Activated CD4-positive, alpha-beta T cell treated with anti-CD3 and anti-CD28 coated beads for 36 hours (primary cell): ENCODE measurements around the gene ADAMTS4. TPM values are rescaled to one million over a fixed set of nuclear protein-coding genes. Genes with fewer than 3 reads are reported as not detected.

Experiments used
- ATAC-seq: fragments of 200-7000 bp; cut with Tn5 transposase; one replicate; pipeline ENCODE4 v1.10.0; 2021; ENCODE audit warnings: mild to moderate bottlenecking, moderate library complexity
- CTCF ChIA-PET: fragments of 350-600 bp; sonication (Branson Sonifier 250); formaldehyde crosslinking; loops from one replicate; lab custom pipeline; 2021; ENCODE audit warnings: antibody characterized with exemption; lab: Charles Lee
- POLR2A ChIA-PET: fragments of 350-600 bp; sonication (Branson Sonifier 250); formaldehyde crosslinking; loops from one replicate; lab custom pipeline; 2021; ENCODE audit warnings: antibody characterized with exemption, inconsistent platforms; lab: Charles Lee
- DNase-seq: peaks from one replicate; pipeline ENCODE4 v3.0.0-alpha.2; 2020
- H3K27ac Mint-ChIP-seq: one replicate; pipeline ENCODE4 v1.8.0; 2021; ENCODE audit warnings: mixed read lengths
- H3K27me3 Mint-ChIP-seq: one replicate; pipeline ENCODE4 v1.8.0; 2021; ENCODE audit warnings: mixed read lengths
- H3K36me3 Mint-ChIP-seq: one replicate; pipeline ENCODE4 v1.8.0; 2021; ENCODE audit warnings: low read depth, mixed read lengths
- H3K4me1 Mint-ChIP-seq: one replicate; pipeline ENCODE4 v1.8.0; 2021; ENCODE audit warnings: mixed read lengths
- H3K4me3 Mint-ChIP-seq: one replicate; pipeline ENCODE4 v1.8.0; 2021; ENCODE audit warnings: mild to moderate bottlenecking, moderate library complexity, mixed read lengths
- H3K9me3 Mint-ChIP-seq: one replicate; pipeline ENCODE4 v1.8.0; 2021; ENCODE audit warnings: low read depth, mixed read lengths
- intact Hi-C, 2 experiments: fragments of 100-400 bp; cut with DNase I in 1 of 2; cut with micrococcal nuclease in 1 of 2; formaldehyde crosslinking; loops; one replicate each; pipeline versions ENCODE4 v1.14.2 to v1.15.1; 2022 to 2024; cut with DNase I, micrococcal nuclease
- total RNA-seq, 2 experiments: library from RNA; stranded (reverse); gene quantifications; one replicate each; pipeline ENCODE4 v1.2.3, GENCODE V29; 2021

Gene ADAMTS4, protein sequence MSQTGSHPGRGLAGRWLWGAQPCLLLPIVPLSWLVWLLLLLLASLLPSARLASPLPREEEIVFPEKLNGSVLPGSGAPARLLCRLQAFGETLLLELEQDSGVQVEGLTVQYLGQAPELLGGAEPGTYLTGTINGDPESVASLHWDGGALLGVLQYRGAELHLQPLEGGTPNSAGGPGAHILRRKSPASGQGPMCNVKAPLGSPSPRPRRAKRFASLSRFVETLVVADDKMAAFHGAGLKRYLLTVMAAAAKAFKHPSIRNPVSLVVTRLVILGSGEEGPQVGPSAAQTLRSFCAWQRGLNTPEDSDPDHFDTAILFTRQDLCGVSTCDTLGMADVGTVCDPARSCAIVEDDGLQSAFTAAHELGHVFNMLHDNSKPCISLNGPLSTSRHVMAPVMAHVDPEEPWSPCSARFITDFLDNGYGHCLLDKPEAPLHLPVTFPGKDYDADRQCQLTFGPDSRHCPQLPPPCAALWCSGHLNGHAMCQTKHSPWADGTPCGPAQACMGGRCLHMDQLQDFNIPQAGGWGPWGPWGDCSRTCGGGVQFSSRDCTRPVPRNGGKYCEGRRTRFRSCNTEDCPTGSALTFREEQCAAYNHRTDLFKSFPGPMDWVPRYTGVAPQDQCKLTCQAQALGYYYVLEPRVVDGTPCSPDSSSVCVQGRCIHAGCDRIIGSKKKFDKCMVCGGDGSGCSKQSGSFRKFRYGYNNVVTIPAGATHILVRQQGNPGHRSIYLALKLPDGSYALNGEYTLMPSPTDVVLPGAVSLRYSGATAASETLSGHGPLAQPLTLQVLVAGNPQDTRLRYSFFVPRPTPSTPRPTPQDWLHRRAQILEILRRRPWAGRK
- total RNA-seq = under 1 TPM; 0.40 to 0.71 TPM

DNA sequence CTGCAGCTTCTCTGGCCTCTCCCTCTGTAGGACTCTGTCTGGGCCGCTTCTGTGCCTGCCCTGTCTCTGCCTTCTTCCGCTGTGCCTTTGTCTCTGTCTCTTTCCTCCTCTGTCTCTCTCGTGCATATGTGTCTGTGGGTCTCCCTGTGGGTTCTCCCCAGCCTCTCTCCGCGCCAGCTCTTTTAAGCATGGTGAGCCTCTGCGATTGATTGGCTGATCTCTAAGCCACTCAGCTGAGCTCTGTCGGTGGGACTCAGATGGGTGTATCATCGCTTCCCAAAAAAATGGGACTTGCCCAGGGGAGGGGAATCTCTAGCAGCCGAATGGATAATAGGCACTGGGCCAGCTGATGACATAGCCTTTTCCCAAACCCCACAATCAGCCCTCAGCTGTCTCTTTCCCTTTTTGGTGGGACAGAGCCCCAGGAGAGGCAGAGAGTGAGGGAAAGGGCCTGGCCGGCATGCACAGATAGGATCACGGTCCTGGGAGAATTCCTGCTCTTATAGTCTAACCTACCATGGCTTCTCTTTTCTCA lies at the start of gene ADAMTS4:
Gene ADAMTS4 (minus strand): TSS at position 158 of the 535 bp plus-strand sequence. CDS start 427 bp downstream, outside the sequence.
- DNase-seq = no peak
- Mint-ChIP-seq H3K27me3 (no peaks in the 10 kb centered on the region), H3K27ac (peak within 1 kb of the TSS; percentile 95), H3K36me3 (peaks cover 7% of the 10 kb centered on the region), H3K9me3 (no peaks in the 10 kb centered on the region), H3K4me3 (no peak within 1 kb of the TSS), H3K4me1 (peaks cover 39% of the 10 kb centered on the region)
- intact Hi-C loops = no loop called here
- ATAC-seq = no peak
- ChIA-PET CTCF (interaction anchor here (1.0 to 1.3 kb wide), 2 partner anchors 26 to 33 kb away, joined by 3 to 6 read pairs; partner anchors contain the start of genes PPOX and TOMM40L), POLR2A (no interaction called here)

DNA sequence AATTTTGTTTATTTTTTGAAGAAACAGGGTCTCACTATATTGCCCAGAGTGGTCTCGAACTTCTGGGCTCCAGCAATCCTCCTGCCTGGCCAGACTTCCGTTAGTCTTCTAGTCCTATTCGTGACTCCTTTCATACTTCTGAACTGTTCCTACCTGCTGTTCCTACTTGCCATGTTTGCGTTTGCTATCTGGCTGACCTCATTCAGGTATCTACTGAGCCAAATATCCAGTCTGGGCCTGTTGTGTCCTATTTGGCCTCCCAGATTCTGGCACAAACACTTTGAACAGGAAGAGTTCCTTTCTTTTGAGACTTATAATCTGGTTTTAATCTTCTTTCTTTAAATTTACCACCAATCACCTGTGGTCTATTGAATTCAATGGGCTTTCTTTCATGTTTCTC lies 46.0 kb upstream of the ADAMTS4 start:
- intact Hi-C loops = no loop called here
- Mint-ChIP-seq H3K9me3 (peaks cover under 1% of the 10 kb centered on the region), H3K4me3 (no peak overlapping the region), H3K4me1 (no peaks in the 10 kb centered on the region), H3K36me3 (no peaks in the 10 kb centered on the region), H3K27me3 (peaks cover 9% of the 10 kb centered on the region), H3K27ac (no peak overlapping the region)
- ATAC-seq (no peak), DNase-seq (no peak)
- POLR2A ChIA-PET = no interaction called here
- CTCF ChIA-PET = no interaction called here

GRCh38 chr1:161242313-161242712 lies 43.5 kb upstream of the ADAMTS4 start:
- H3K4me3 Mint-ChIP-seq = no peak overlapping the region
- peaks cover 7% of the 10 kb centered on the region for H3K27me3 Mint-ChIP-seq
- no peaks in the 10 kb centered on the region for H3K4me1 Mint-ChIP-seq
- CTCF ChIA-PET = interaction anchor here (0.9 to 1.5 kb wide), 3 partner anchors 49 to 139 kb away, joined by 4 read pairs; no protein-coding TSS in a partner anchor
- intact Hi-C loops = no loop called here
- H3K9me3 Mint-ChIP-seq = no peaks in the 10 kb centered on the region
- POLR2A ChIA-PET = no interaction called here
- ATAC-seq = no peak
- no peak overlapping the region for H3K27ac Mint-ChIP-seq
- DNase-seq = no peak
- H3K36me3 Mint-ChIP-seq = no peaks in the 10 kb centered on the region

GRCh38 chr1:161241682-161242081 lies 42.8 kb upstream of the ADAMTS4 start:
- Mint-ChIP-seq H3K9me3 (no peaks in the 10 kb centered on the region), H3K27ac (no peak overlapping the region), H3K36me3 (no peaks in the 10 kb centered on the region), H3K27me3 (peaks cover 7% of the 10 kb centered on the region), H3K4me3 (no peak overlapping the region), H3K4me1 (no peaks in the 10 kb centered on the region)
- CTCF ChIA-PET = interaction anchor here (0.8 to 1.1 kb wide), 3 partner anchors 16 to 140 kb away, joined by 3 to 4 read pairs (median 4); partner anchors contain the start of gene TOMM40L
- DNase-seq = no peak
- POLR2A ChIA-PET = no interaction called here
- ATAC-seq = no peak
- intact Hi-C loops = no loop called here

- Mint-ChIP-seq H3K27me3 (peaks cover 7% of the 10 kb centered on the region), H3K4me3 (no peak within 1 kb of the TSS)
- ATAC-seq = no peak
Measured at GRCh38 chr1:161238039-161238473, 39.2 kb upstream of the ADAMTS4 start, which contains the start of gene NR1I3. TSS of gene NR1I3 (minus strand) at chr1:161238203. CDS start at chr1:161236565, 1,638 bp downstream.

GRCh38 chr1:161235957-161236775 lies 37.3 kb upstream of the ADAMTS4 start:
- H3K36me3 Mint-ChIP-seq = no peaks in the 10 kb centered on the region
- CTCF ChIA-PET = interaction anchor here (0.8 to 2.0 kb wide), 3 partner anchors 9 to 41 kb away, joined by 3 to 13 read pairs (median 9); partner anchors contain the start of gene TOMM40L
- H3K4me3 Mint-ChIP-seq = no peak overlapping the region
- intact Hi-C loops = no loop called here
- peaks cover 3% of the 10 kb centered on the region for H3K27me3 Mint-ChIP-seq
- no peak for ATAC-seq
- no peak overlapping the region for H3K27ac Mint-ChIP-seq
- H3K9me3 Mint-ChIP-seq = no peaks in the 10 kb centered on the region
- H3K4me1 Mint-ChIP-seq = no peaks in the 10 kb centered on the region
- DNase-seq = no peak
- POLR2A ChIA-PET = no interaction called here

More at GRCh38 chr1:161238039-161238473, 39.2 kb upstream of the ADAMTS4 start, which contains the start of gene NR1I3:
- no peaks in the 10 kb centered on the region for H3K36me3 Mint-ChIP-seq
- H3K9me3 Mint-ChIP-seq = no peaks in the 10 kb centered on the region
- ChIA-PET POLR2A (interaction anchor here (0.6 kb wide), 1 partner anchor 137 kb away, joined by 3 read pairs; no protein-coding TSS in a partner anchor), CTCF (interaction anchor here (2.0 kb wide), 1 partner anchor 8 kb away, joined by 5 read pairs; no protein-coding TSS in a partner anchor)
- no peak for DNase-seq
- intact Hi-C loops = no loop called here
- H3K4me1 Mint-ChIP-seq = no peaks in the 10 kb centered on the region
- H3K27ac Mint-ChIP-seq = no peak within 1 kb of the TSS

DNA sequence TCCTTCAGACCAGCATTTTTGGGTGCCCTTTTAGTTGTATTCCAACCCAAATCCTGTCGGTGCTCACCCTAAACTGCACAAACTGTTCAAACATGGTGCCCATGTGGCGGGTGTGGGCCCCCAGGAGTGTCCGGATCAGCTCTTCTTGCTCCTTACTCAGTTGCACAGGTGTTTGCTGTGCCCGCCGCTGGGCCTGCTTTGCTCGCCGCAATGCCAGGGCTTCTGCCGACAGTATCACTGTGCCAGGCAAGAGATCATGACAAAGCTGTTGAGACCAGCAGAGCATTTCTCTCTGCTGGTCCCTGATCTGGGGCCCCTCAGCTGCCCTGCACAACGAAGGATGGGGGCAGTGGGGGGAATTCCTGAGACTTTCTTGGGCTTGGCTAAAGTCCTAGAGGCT lies 34.2 kb upstream of the ADAMTS4 start:
- no peaks in the 10 kb centered on the region for H3K4me1 Mint-ChIP-seq
- intact Hi-C loops = no loop called here
- ATAC-seq = no peak
- H3K27ac Mint-ChIP-seq = no peak overlapping the region
- peaks cover 14% of the 10 kb centered on the region for H3K36me3 Mint-ChIP-seq
- DNase-seq = no peak
- ChIA-PET POLR2A (no interaction called here), CTCF (interaction anchor here (1.3 to 2.5 kb wide), 2 partner anchors 16 to 149 kb away, joined by 4 to 9 read pairs; no protein-coding TSS in a partner anchor)
- no peaks in the 10 kb centered on the region for H3K9me3 Mint-ChIP-seq
- H3K4me3 Mint-ChIP-seq = no peak overlapping the region
- H3K27me3 Mint-ChIP-seq = no peaks in the 10 kb centered on the region

GRCh38 chr1:161230762-161231161 lies 31.9 kb upstream of the ADAMTS4 start:
- CTCF ChIA-PET = interaction anchor here (1.2 to 3.7 kb wide), 7 partner anchors 11 to 152 kb away, joined by 3 to 18 read pairs (median 5); no protein-coding TSS in a partner anchor

DNA sequence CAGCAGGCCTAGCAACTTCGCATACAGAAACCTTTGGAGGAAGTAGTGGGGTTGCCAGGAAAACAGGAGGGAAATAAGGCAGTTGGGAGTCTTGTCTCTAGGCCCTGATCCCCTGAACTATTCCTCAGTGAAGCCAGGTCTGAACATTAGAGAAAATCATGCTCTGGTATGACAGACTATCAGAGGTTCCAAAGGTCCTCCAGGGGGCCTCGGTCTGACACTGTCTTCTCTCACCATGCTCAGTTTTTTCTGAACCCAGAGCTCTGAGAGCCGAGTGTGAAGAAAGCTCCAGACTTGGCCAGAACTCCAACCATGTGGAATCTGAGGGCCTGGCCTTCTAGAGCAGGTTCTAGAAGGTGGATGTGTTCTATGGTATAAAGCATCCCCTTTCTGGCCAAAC lies 31.0 kb upstream of the ADAMTS4 start:
- peaks cover 19% of the 10 kb centered on the region for H3K36me3 Mint-ChIP-seq
- peaks cover 27% of the 10 kb centered on the region for H3K4me1 Mint-ChIP-seq
- no peaks in the 10 kb centered on the region for H3K9me3 Mint-ChIP-seq
- DNase-seq (no peak), ATAC-seq (no peak)
- intact Hi-C loops = loop anchor here (5.0 kb wide), 3 partner anchors 63 to 1332 kb away; partner anchors contain the start of genes PPOX (in 1 of the 2) and UAP1 (in 1 of the 2)
- ChIA-PET POLR2A (no interaction called here), CTCF (interaction anchor here (0.6 to 3.7 kb wide), 15 partner anchors 9 to 153 kb away, joined by 3 to 18 read pairs (median 4); no protein-coding TSS in a partner anchor)
- H3K27me3 Mint-ChIP-seq = no peaks in the 10 kb centered on the region
- H3K27ac Mint-ChIP-seq = no peak overlapping the region
- H3K4me3 Mint-ChIP-seq = no peak overlapping the region

More at GRCh38 chr1:161230762-161231161, 31.9 kb upstream of the ADAMTS4 start:
- ATAC-seq (no peak), DNase-seq (no peak)
- intact Hi-C loops = no loop called here
- Mint-ChIP-seq H3K9me3 (no peaks in the 10 kb centered on the region), H3K27me3 (no peaks in the 10 kb centered on the region), H3K27ac (no peak overlapping the region), H3K4me3 (no peak overlapping the region), H3K4me1 (peaks cover 19% of the 10 kb centered on the region), H3K36me3 (peaks cover 19% of the 10 kb centered on the region)
- POLR2A ChIA-PET = interaction anchor here (0.6 kb wide), 1 partner anchor 127 kb away, joined by 6 read pairs; no protein-coding TSS in a partner anchor

DNA sequence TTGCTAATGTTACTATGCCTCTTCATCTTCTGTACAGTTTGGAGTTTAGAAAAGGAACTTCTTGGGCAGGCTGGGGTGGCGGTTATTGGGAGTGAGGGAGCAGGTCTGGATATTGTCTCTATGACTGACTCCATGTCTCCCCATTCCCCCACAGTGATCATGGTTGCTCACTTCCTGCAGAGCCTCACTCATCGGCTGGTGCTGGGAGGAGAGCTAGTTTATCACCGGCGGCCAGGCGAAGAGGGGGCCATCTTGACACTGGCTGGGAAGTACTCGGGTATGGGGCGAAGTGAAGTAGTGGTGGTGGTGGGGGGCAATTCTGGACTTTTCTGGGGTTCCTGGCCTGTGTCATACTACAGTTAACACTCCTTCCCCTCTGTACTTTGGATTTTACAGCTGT lies 29.2 kb upstream of the ADAMTS4 start:
- Mint-ChIP-seq H3K9me3 (no peaks in the 10 kb centered on the region), H3K4me1 (peaks cover 28% of the 10 kb centered on the region), H3K4me3 (peak overlapping the region; percentile 97), H3K36me3 (peaks cover 19% of the 10 kb centered on the region), H3K27ac (peak overlapping the region; percentile 55), H3K27me3 (no peaks in the 10 kb centered on the region)
- DNase-seq (no peak), ATAC-seq (no peak)
- CTCF ChIA-PET = interaction anchor here (0.6 to 7.0 kb wide), 12 partner anchors 8 to 155 kb away, joined by 3 to 89 read pairs (median 6); partner anchors contain the start of genes FCER1G, NDUFS2 and PPOX
- POLR2A ChIA-PET = no interaction called here
- intact Hi-C loops = loop anchor here (5.0 kb wide), 3 partner anchors 61 to 1334 kb away; partner anchors contain the start of genes PPOX (in 1 of the 2) and UAP1 (in 1 of the 2)
